Stimulated activated naive CD8-positive, alpha-beta T cell treated with anti-CD3 and anti-CD28 coated beads, Interleukin-15, amount 100 ng/mL, for 72 hours (primary cell): Measurements from ENCODE around the gene CCDC136.

Source experiments
- ATAC-seq: fragments of 150-1000 bp; cut with Tn5 transposase; 2 replicates; pipeline ENCODE4 v1.10.0; 2021; ENCODE audit warnings: mild to moderate bottlenecking, moderate library complexity
- DNase-seq, 2 donors: peaks; one replicate each; pipeline ENCODE4 v3.0.0; 2021 to 2022
- H3K27ac Mint-ChIP-seq, 2 donors: one replicate each; pipeline ENCODE4 v1.8.0; 2022; ENCODE audit warnings: mild to moderate bottlenecking in 2 of 2, mixed read lengths in 2 of 2, moderate library complexity in 2 of 2
- H3K27me3 Mint-ChIP-seq: one replicate; pipeline ENCODE4 v1.8.0; 2022; ENCODE audit warnings: mixed read lengths
- H3K4me1 Mint-ChIP-seq: one replicate; pipeline ENCODE4 v1.8.0; 2022; ENCODE audit warnings: mild to moderate bottlenecking, mixed read lengths
- H3K4me3 Mint-ChIP-seq, 2 donors: one replicate each; pipeline ENCODE4 v1.8.0; 2022; ENCODE audit warnings: mild to moderate bottlenecking in 2 of 2, mixed read lengths in 2 of 2, moderate library complexity in 1 of 2
- H3K9me3 Mint-ChIP-seq, 2 donors: one replicate each; pipeline ENCODE4 v1.8.0; 2022; ENCODE audit warnings: mixed read lengths in 2 of 2

The CCDC136 gene

DNA sequence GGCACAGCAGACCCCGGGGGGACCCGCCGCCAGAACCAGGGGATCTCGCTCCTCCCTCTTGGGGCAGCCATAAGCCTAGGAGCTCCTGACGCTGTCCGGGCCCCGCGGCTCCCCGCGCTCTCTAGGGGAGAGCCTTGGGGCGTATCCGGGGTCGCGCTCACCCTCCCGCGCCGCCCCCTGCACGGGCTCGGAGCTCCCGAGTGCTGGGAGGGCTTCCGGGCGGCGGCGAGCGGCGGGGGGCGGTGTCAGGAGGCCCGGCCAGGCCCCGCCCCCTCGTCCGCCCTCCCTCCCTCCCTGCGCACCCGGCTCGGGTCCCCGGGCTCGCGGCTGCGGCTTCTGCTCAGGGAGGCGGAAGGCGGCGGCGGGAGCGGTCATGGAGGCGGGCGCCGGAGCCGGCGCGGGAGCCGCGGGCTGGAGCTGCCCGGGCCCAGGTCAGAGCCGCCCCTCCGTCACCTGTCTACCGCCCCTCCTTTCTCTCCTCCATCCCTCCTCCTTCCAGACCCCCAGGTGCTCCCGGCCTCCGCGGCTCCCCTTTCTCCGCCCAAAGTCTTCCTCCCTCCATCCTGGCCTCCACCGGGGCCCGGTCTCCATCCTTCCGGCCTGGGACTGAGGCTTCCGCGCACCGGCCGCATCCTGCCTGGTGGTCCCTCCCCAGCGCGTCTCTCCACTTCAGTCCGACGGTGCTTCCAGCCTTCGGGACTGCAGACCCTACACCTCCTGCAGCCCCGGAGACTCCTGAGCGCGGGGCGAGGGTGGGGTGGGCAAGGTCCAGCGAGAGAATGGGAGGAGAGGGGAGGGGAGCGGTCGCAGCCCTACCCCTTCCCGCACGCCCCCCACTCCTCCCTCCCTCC, at the start of gene CCDC136:
Gene CCDC136 (plus strand): TSS at position 848 of the 851 bp plus-strand sequence. CDS start 444 bp downstream, outside the sequence.
- no peaks in the 10 kb centered on the region for H3K9me3 Mint-ChIP-seq
- H3K4me1 Mint-ChIP-seq = peaks cover 15% of the 10 kb centered on the region
- peak within 1 kb of the TSS; percentile 81 to 93 for H3K27ac Mint-ChIP-seq
- peaks cover 19% of the 10 kb centered on the region for H3K27me3 Mint-ChIP-seq
- DNase-seq (peak; percentile 69 to 73), ATAC-seq (peak; percentile 87)
- H3K4me3 Mint-ChIP-seq = peak within 1 kb of the TSS; percentile 94 to 95

DNA sequence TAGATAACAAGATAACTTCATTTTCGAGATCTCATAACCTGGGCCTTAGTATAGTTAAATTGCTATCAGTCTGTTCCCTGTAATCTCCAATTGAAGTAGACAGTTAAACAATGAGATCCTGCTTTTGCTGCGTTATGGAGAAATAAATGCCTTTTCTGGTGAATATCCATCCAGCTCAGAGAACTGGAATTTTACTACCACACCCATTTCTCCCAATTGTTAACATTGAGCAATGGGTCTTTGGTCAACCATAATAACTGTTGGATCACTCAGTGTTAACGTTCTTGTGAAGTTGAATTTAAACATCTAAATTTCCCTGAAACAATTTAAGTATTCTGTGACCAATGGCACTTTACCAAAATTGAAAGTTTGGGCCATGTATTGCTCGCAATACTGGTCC, 49.6 kb upstream of the CCDC136 start:
- Mint-ChIP-seq H3K4me1 (peaks cover 40% of the 10 kb centered on the region), H3K4me3 (no peak overlapping the region)
- DNase-seq = no peak

DNA sequence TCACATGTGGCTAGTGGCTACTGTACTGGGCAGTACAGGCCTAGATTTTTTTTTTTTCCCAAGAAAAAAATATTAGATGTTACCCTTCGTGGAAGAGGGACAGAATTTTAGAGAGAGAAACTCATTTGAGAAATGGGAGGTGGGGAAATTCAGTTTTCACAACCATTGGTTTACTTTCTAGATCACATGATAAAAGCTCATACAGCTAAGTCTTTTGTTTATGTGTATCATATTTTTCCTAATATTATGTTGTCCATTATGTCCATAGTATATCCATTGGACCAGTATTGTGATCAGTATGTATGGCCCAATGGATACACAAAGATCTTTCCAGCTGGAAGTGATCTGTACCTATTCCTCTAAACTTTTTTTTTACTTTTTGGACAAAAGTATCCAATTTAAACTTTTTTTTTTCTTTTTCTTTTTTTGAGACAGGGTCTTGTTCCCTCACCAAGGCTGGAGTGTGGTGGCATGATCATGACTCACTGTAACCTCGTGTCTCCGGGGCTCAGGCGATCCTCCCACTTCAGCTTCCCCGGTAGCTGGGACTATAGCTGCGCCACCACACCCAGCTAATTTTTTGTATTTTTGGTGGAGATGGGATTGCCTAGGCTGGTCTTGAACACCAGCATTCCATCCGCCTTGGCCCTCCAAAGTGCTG, 48.5 kb upstream of the CCDC136 start:
- peak overlapping the region in 1 of 2 donors; percentile 68 for H3K27ac Mint-ChIP-seq
- ATAC-seq = no peak
- H3K9me3 Mint-ChIP-seq = no peaks in the 10 kb centered on the region
- no peak overlapping the region for H3K4me3 Mint-ChIP-seq
- no peak for DNase-seq
- peaks cover 47% of the 10 kb centered on the region for H3K4me1 Mint-ChIP-seq
- H3K27me3 Mint-ChIP-seq = no peaks in the 10 kb centered on the region

More for the DNA sequence above, 49.6 kb upstream of the CCDC136 start:
- no peaks in the 10 kb centered on the region for H3K27me3 Mint-ChIP-seq
- H3K9me3 Mint-ChIP-seq = no peaks in the 10 kb centered on the region
- no peak for ATAC-seq
- peak overlapping the region in 1 of 2 donors; percentile 47 for H3K27ac Mint-ChIP-seq

DNA sequence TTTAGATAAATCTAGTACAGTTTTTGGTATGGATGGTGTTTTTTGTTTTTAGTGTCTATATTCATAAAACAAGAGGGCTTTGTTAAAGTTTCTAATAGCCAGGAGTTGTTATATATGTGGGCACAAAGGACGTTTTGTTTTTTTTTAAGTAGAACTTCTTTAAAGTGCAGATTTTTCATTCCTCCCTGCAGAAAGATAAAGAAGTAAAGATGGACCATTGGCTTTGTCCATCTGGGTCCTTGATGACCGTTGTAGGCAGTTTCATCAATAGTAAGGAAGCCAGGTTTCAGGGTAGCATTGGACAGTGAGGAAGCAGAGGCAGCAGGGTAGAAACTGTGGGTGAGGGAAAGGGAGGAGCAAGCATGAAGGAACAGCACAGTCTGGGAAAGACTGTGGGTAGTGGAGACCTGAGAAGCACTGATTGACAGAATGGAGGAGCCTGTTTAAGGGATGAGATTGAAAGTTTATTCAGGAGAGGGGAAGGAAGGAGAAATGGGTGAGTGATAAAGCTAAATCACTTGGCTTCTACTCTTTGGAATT, 47.3 kb upstream of the CCDC136 start:
- ATAC-seq (no peak), DNase-seq (no peak)
- Mint-ChIP-seq H3K27ac (no peak overlapping the region), H3K4me3 (no peak overlapping the region), H3K27me3 (no peaks in the 10 kb centered on the region), H3K9me3 (no peaks in the 10 kb centered on the region), H3K4me1 (peaks cover 41% of the 10 kb centered on the region)

DNA sequence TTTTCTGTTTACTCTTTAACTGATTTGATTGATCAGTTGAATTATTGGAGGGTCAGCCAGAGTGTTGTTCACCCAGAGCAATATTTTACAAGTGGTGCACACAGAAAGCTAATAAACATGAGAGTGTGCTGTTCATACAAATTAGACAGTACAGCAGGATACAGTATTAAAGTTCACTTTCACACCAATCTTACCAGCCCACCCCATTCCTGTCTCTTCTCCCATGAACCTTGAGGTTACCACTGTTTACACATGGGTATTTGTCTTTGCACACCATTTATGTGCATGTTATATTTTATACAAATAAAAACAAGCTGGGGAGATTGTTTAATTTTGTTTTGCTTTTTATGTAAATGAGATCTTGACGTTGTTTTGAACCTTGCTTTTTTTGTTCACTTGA, 46.1 kb upstream of the CCDC136 start:
- no peak overlapping the region for H3K4me3 Mint-ChIP-seq
- no peak overlapping the region for H3K27ac Mint-ChIP-seq
- peaks cover 41% of the 10 kb centered on the region for H3K4me1 Mint-ChIP-seq
- DNase-seq (no peak), ATAC-seq (no peak)
- H3K27me3 Mint-ChIP-seq = no peaks in the 10 kb centered on the region
- no peaks in the 10 kb centered on the region for H3K9me3 Mint-ChIP-seq

DNA sequence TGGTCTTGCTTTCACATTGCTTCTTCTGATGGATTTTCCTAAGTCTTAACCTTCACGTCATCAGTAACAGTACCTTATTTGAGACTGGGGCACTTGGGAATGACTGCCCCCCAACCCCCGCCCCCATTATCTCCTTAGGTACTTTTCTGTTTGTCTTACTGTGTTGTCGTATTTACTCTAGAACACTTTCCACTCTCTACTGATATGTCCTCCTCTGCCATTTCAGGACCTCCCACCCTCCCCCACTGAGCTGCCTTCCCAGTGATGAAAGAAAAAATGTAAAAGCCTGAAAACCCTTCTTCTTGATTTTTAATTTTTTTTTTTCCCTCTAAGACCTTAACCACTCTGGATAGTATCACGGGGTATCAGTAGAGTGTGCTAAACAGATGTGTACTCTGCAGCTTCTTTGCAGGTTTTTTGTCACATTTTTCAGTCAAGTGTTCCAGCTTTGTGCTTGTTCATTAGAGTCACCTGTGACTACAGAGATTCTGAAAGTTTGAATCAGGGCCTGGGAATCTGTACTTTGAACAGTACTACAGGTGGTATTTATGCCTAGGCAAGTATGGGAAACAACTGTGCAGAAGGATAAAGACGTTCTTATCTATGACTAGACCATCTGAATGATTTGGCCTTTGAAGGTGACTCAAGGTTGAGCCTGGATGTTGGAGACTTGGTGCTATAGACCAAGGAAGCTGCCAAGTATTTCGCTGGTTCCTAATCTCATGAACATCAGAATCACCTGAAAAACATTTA, 44.3 kb upstream of the CCDC136 start:
- Mint-ChIP-seq H3K4me3 (no peak overlapping the region), H3K27ac (no peak overlapping the region), H3K27me3 (no peaks in the 10 kb centered on the region), H3K9me3 (no peaks in the 10 kb centered on the region), H3K4me1 (peaks cover 28% of the 10 kb centered on the region)
- ATAC-seq (no peak), DNase-seq (no peak)

DNA sequence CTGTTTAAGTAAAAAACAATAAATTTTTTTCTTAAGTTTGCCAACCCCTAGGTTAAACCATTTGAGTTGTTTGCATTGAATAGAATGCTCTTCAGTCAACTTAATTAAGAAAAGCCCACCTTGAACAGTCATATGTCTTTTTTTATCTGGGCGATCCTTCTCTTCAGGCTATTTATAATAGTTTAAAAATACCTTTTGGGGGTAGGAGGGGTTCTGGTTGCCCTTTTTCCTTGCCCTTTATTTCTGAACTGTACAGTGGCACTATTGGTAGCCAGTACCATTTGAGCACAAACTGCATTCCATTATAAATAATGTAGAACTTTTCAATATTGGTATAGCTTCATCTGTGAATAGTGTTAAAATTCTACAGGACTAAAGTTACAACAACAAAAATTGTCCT, 39.5 kb upstream of the CCDC136 start:
- ATAC-seq = no peak
- H3K4me1 Mint-ChIP-seq = peaks cover 21% of the 10 kb centered on the region
- DNase-seq = no peak
- no peaks in the 10 kb centered on the region for H3K9me3 Mint-ChIP-seq
- H3K27ac Mint-ChIP-seq = peak overlapping the region in 1 of 2 donors; percentile 67
- no peaks in the 10 kb centered on the region for H3K27me3 Mint-ChIP-seq
- H3K4me3 Mint-ChIP-seq = no peak overlapping the region

DNA sequence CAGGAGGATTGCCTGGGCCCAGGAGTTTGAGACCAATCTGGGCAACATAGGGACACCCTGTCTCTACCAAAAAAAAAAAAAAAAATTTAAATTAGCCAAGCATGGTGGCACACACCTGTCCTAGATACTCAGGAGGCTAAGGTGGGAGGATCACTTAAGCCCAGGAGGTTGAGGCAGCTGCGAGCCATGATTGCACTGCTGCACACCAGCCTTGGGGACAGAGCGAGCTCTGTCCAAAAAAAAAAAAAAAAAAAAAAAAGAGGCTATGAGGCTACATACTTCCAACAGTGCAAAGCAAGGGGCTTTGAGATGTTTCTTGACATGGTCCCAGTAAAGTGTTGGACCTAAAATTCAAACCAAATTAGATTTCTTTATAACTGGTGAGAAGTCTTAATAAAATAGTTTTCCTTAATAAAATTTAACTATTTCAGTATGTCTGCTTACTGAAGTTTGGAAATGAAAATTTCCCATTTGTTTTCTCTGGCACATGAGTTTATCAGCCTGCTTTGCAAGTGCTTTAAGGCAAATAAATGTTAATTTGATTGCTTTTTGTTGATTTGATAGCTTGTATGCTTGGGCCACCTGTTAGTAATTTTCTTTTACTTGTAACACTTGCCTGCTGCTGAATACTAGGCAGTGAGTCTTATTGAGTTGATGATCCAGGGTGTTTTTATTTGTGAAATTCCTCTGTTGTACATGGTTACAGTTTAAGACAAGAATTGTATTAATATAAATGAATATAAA, 36.5 kb upstream of the CCDC136 start:
- Mint-ChIP-seq H3K4me1 (peaks cover 17% of the 10 kb centered on the region), H3K9me3 (no peaks in the 10 kb centered on the region), H3K27ac (no peak overlapping the region), H3K4me3 (no peak overlapping the region), H3K27me3 (no peaks in the 10 kb centered on the region)
- DNase-seq = no peak
- no peak for ATAC-seq

DNA sequence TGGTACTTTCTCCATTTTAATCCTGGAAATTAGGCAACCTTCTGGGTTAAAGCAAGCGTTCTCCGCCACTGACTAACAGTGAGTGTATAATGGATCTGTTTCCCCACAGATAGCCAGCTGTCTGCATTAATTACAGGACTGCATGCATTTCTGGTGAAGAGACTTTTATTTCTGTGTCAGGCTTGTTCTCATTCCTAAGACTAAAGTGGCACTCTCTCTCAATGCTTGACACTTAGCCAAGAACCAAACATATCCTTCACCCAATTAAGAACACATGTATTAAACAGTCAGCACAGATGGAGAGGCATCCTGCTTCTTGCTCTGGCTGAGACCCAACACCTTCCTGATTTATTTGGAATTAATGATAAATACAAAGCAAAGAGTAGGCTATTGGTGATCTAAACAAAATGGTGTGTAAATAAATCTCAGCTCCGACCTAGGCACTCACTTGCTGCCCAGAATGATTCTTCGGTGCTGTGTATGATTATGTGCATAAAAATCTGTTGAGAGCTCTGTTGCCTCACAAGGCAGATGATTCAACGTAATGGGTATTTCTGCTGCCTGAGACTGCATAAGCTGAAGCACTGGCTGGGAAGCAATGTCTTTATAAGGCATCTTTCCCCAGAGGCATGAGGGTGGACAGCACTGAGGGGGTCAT, 35.8 kb upstream of the CCDC136 start:
- Mint-ChIP-seq H3K4me1 (peaks cover 17% of the 10 kb centered on the region), H3K4me3 (no peak overlapping the region), H3K9me3 (no peaks in the 10 kb centered on the region), H3K27me3 (no peaks in the 10 kb centered on the region), H3K27ac (no peak overlapping the region)
- DNase-seq (no peak), ATAC-seq (no peak)

DNA sequence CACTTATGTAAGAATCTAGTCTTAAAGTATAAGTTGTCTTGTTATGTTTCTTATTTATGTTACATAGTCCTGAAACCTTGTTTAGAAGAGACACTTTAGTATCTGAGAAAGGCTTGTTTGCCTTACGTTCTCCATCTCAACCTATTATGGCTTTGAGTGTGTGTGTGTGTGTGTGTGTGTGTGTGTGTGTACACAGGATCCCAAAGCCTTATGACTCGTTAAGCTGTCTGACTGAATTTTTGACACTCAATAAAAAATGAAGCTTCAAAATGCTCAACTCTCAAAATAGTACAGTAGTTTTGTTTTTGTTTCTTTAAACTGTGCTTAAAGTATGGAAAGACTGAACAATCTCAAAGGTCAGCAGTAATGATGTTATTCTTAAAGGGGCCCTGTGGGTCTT, 34.6 kb upstream of the CCDC136 start:
- Mint-ChIP-seq H3K27me3 (no peaks in the 10 kb centered on the region), H3K4me1 (peaks cover 17% of the 10 kb centered on the region), H3K4me3 (no peak overlapping the region), H3K27ac (no peak overlapping the region), H3K9me3 (no peaks in the 10 kb centered on the region)
- ATAC-seq (no peak), DNase-seq (no peak)

DNA sequence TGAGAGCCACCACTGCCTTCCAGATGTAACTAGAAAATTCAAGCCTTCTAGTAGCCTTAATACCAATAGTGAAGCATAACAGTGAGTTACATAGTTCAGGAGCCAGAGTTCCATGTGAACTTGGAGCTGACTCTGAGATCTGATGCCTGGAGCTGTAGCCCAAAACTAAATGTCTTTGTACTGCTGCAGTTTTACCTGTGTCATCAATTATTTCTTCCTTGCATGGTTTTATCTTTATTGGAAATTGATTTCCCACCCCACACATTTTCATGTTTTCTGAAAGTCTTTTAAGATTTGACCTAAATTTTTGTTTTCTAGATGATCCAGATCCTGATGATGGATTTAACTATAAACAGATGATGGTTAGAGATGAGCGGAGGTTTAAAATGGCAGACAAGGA, 33.2 kb upstream of the CCDC136 start:
- no peaks in the 10 kb centered on the region for H3K27me3 Mint-ChIP-seq
- ATAC-seq = no peak
- peaks cover 17% of the 10 kb centered on the region for H3K4me1 Mint-ChIP-seq
- H3K27ac Mint-ChIP-seq = no peak overlapping the region
- no peak for DNase-seq
- no peaks in the 10 kb centered on the region for H3K9me3 Mint-ChIP-seq
- no peak overlapping the region for H3K4me3 Mint-ChIP-seq

DNA sequence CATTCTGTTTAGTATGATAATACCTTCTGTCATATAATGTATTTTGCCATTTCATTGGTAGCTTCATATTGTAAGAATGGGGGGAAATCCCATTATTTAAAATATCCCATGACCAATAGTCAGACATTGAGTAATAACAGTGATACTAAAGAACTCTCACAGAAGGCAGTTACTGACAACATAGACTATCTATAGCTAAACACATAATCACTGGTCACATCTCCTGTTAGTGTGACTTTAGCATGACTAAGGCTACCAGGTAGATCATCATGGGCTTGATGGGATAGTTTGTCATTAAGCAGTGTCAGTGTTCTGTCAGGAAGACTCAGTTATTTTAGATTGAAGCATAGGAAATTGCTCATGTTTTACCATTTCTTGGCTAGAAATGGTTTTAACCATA, 32.5 kb upstream of the CCDC136 start:
- DNase-seq (no peak), ATAC-seq (peak; percentile 37)
- Mint-ChIP-seq H3K4me3 (no peak overlapping the region), H3K27me3 (no peaks in the 10 kb centered on the region), H3K4me1 (peaks cover 14% of the 10 kb centered on the region), H3K27ac (no peak overlapping the region), H3K9me3 (no peaks in the 10 kb centered on the region)

DNA sequence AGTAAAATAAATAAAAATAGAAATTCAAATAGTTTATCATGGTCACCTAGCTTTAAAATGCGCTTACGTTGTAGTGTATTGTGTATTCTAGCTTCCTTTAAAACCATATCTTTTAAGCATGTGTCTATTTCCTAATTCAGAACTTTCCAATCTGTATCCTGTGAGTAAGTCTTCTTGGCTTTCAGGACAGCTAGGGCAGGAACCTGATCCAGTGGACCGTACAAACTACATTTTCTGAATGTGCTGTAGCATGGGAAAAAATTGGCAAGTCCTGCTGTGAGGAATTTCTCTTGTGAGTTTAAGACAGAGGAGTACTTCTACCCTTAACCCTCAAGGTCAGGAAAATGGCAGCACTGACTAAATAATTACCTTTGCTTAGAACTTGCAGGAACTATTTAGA, 28.2 kb upstream of the CCDC136 start:
- ATAC-seq (no peak), DNase-seq (no peak)
- no peak overlapping the region for H3K27ac Mint-ChIP-seq
- H3K4me3 Mint-ChIP-seq = no peak overlapping the region
- H3K4me1 Mint-ChIP-seq = no peaks in the 10 kb centered on the region
- H3K27me3 Mint-ChIP-seq = no peaks in the 10 kb centered on the region
- no peaks in the 10 kb centered on the region for H3K9me3 Mint-ChIP-seq

DNA sequence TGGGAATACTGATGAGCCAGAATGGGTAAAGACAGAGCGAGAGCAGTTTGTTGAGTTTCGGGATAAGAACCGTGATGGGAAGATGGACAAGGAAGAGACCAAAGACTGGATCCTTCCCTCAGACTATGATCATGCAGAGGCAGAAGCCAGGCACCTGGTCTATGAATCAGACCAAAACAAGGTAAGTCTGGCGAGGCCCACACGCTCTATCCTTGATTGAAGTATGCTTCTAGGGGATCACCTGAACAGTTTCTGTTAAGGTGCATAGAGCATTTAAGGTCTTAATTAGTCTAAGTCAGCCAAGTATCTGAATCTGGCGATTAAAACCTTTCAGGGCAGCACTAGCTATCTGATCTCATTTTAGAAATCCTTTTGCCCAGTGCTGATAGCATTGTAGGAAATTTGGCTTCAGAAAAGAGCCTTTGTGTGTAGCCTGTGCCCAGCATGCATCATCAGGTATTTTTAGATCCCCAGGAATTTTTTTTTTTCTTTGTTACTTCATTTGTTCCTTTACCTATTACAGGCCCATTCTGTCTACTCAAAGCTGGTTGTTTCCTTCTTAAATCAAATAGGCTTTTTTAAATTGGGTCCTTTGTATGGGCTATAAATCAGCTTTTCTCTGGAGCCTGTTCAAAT, 24.2 kb upstream of the CCDC136 start:
- Mint-ChIP-seq H3K4me3 (no peak overlapping the region), H3K4me1 (no peaks in the 10 kb centered on the region), H3K9me3 (no peaks in the 10 kb centered on the region), H3K27ac (peak overlapping the region in 1 of 2 donors; percentile 54), H3K27me3 (no peaks in the 10 kb centered on the region)
- DNase-seq (no peak), ATAC-seq (no peak)
